ENCODE data around the gene CHD9NB. TPM values are rescaled to one million over a fixed set of nuclear protein-coding genes. Genes with fewer than 3 reads are reported as not detected.

The CHD9NB gene
- total RNA-seq, 1 experiment from 2014 or later = 6.4 TPM

DNA sequence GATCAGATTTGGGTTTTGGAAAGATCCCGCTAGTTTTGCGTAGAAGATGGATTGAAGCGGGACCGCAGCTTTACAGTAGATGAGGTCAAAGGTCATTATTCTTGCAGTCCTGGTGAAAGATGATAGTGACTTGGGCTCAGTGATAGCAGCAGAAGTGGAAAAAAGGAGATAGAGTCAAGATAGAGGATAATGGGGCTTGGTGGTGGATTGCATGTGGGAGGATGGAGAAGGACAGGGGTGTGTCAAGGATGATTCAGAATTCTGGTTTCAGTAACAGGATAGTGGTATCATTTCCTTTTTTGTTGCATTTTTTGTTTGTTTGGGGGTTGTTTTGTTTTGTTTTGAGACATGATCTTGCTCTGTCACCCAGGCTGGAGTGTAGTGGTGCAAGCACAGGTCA, 28.7 kb downstream of the CHD9NB start:
- TF ChIP-seq, protein P1, sequence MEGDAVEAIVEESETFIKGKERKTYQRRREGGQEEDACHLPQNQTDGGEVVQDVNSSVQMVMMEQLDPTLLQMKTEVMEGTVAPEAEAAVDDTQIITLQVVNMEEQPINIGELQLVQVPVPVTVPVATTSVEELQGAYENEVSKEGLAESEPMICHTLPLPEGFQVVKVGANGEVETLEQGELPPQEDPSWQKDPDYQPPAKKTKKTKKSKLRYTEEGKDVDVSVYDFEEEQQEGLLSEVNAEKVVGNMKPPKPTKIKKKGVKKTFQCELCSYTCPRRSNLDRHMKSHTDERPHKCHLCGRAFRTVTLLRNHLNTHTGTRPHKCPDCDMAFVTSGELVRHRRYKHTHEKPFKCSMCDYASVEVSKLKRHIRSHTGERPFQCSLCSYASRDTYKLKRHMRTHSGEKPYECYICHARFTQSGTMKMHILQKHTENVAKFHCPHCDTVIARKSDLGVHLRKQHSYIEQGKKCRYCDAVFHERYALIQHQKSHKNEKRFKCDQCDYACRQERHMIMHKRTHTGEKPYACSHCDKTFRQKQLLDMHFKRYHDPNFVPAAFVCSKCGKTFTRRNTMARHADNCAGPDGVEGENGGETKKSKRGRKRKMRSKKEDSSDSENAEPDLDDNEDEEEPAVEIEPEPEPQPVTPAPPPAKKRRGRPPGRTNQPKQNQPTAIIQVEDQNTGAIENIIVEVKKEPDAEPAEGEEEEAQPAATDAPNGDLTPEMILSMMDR (IDR thresholded peaks at IDR 0.05; ENCODE audit: unreplicated experiment) = no peak
- Mint-ChIP-seq H3K4me3 (ENCODE audit: low read depth, unreplicated experiment) (no peak overlapping the region), H3K4me1 (ENCODE audit: low read depth, unreplicated experiment) (no peaks in the 10 kb centered on the region), H3K36me3 (ENCODE audit: insufficient read depth, unreplicated experiment) (no peaks in the 10 kb centered on the region), H3K27me3 (ENCODE audit: unreplicated experiment) (no peaks in the 10 kb centered on the region), H3K9me3 (ENCODE audit: low read depth, unreplicated experiment) (no peaks in the 10 kb centered on the region), H3K27ac (ENCODE audit: unreplicated experiment) (no peak overlapping the region)
- CTCF ChIA-PET = no interaction called here
- BruUV-seq (replicated peaks) = no TSS peak
- DNase-seq = no peak
- intact Hi-C loops (cut with micrococcal nuclease; ENCODE audit: unreplicated experiment) = loop anchor here (10.0 kb wide), 1 partner anchor 1209 kb away; no protein-coding TSS in a partner anchor

DNA sequence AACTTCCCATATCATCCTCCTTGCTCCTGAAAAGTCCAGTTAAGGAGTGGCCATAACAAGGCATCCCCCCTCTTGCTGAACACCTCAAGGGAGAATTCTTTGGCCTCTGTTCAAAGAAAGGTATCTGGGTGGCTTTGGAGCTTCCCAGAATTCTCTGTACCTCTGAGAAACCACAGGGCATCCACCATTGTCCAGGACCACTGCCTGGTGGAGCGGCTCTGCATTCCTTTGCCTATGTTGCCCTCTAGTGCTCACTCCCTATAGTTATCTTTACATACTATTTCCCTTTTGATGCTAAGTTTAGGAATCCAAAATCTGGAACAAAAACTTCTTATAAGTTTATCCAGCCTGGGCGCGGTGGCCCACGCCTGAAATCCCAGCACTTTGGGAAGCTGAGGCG, 30.3 kb downstream of the CHD9NB start:
- DNase-seq = peak; percentile 71
- no peaks in the 10 kb centered on the region for H3K9me3 Mint-ChIP-seq (ENCODE audit: low read depth, unreplicated experiment)
- H3K36me3 Mint-ChIP-seq (ENCODE audit: insufficient read depth, unreplicated experiment) = no peaks in the 10 kb centered on the region

DNA sequence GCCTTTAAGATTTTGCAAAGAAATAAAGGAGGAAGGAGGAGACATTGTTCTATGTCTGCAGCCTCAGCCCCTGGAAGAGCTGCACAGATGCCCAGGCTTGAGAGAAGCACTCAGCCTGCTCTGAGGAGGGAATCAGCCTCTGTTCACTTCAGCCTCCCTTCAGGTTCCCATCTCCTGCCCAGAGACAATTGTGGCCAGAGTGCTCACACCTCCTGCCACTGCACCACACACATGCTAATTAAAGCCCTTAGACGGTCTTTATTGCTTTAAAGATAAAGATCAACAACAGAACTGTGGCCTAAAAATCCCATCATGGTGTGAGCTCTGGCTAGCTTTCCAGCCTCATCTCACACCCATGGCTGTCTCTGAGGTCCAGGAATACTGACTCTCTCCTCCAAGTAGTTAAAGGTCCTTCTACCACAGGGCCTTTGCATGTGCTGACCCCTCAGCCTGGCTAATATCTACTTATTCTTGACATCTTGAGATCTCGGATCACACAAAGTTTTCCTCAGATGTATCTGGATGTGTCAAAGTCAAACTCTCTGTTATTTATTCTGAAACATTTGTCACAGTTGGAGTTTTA, 33.8 kb downstream of the CHD9NB start:
- no peak overlapping the region for H3K27ac Mint-ChIP-seq (ENCODE audit: unreplicated experiment)
- BruUV-seq (replicated peaks) = no TSS peak
- H3K9me3 Mint-ChIP-seq (ENCODE audit: low read depth, unreplicated experiment) = peaks cover 2% of the 10 kb centered on the region
- intact Hi-C loops (cut with micrococcal nuclease; ENCODE audit: unreplicated experiment) = no loop called here
- no peak overlapping the region for H3K4me3 Mint-ChIP-seq (ENCODE audit: low read depth, unreplicated experiment)
- TF ChIP-seq, protein P1 (IDR thresholded peaks at IDR 0.05; ENCODE audit: unreplicated experiment) = no peak
- CTCF ChIA-PET = no interaction called here
- H3K4me1 Mint-ChIP-seq (ENCODE audit: low read depth, unreplicated experiment) = no peaks in the 10 kb centered on the region
- DNase-seq = no peak
- H3K36me3 Mint-ChIP-seq (ENCODE audit: insufficient read depth, unreplicated experiment) = no peaks in the 10 kb centered on the region
- H3K27me3 Mint-ChIP-seq (ENCODE audit: unreplicated experiment) = peaks cover 21% of the 10 kb centered on the region

More for the DNA sequence above, 30.3 kb downstream of the CHD9NB start:
- H3K27ac Mint-ChIP-seq (ENCODE audit: unreplicated experiment) = no peak overlapping the region
- BruUV-seq (replicated peaks) = no TSS peak
- no peaks in the 10 kb centered on the region for H3K27me3 Mint-ChIP-seq (ENCODE audit: unreplicated experiment)
- H3K4me3 Mint-ChIP-seq (ENCODE audit: low read depth, unreplicated experiment) = no peak overlapping the region
- H3K4me1 Mint-ChIP-seq (ENCODE audit: low read depth, unreplicated experiment) = no peaks in the 10 kb centered on the region
- intact Hi-C loops (cut with micrococcal nuclease; ENCODE audit: unreplicated experiment) = loop anchor here (1.0 to 10.0 kb wide), 3 partner anchors 442 to 1208 kb away; no protein-coding TSS in a partner anchor
- CTCF ChIA-PET = interaction anchor here (0.7 to 2.0 kb wide), 3 partner anchors 16 to 953 kb away, joined by 3 to 20 read pairs (median 3); no protein-coding TSS in a partner anchor
- TF ChIP-seq, protein P1 (IDR thresholded peaks at IDR 0.05; ENCODE audit: unreplicated experiment) = peak; percentile 78

DNA sequence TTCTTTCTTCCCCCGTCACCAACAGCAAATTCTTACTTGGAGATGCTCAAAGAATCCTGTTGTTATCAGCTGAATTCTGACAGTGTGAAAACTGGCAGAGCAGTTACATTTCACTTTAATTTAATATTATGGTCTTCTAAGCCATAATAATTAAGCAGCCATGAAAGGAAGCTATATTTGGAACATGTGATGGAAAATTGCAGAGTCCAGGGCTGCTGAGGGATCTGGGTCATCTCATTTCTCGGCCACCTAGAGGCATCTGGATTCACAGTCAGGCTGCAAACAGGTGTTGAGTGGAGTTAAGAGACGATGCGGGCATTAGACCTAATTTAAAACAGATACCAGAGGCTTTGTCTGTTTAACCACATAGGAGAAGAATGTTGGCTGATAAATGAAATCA, 38.4 kb downstream of the CHD9NB start:
- intact Hi-C loops (cut with micrococcal nuclease; ENCODE audit: unreplicated experiment) = no loop called here

More for the DNA sequence above, 38.4 kb downstream of the CHD9NB start:
- peaks cover 2% of the 10 kb centered on the region for H3K9me3 Mint-ChIP-seq (ENCODE audit: low read depth, unreplicated experiment)
- BruUV-seq (replicated peaks) = no TSS peak
- TF ChIP-seq, protein P1 (IDR thresholded peaks at IDR 0.05; ENCODE audit: unreplicated experiment) = no peak
- H3K27ac Mint-ChIP-seq (ENCODE audit: unreplicated experiment) = no peak overlapping the region
- DNase-seq = no peak
- H3K27me3 Mint-ChIP-seq (ENCODE audit: unreplicated experiment) = peaks cover 51% of the 10 kb centered on the region
- H3K4me1 Mint-ChIP-seq (ENCODE audit: low read depth, unreplicated experiment) = no peaks in the 10 kb centered on the region
- no peak overlapping the region for H3K4me3 Mint-ChIP-seq (ENCODE audit: low read depth, unreplicated experiment)
- no peaks in the 10 kb centered on the region for H3K36me3 Mint-ChIP-seq (ENCODE audit: insufficient read depth, unreplicated experiment)
- CTCF ChIA-PET = no interaction called here

All from Calu3 (cell line).